ENCODE results near the gene TLE7. TPM values are rescaled to one million over a fixed set of nuclear protein-coding genes. Genes with fewer than 3 reads are reported as not detected.

Gene TLE7
- total and polyA plus RNA-seq, 2 of the 4 experiments (the other 2 are of a cell fraction): not detected

GRCh38 chr16:71429581-71429980 lies 12.3 kb downstream of the TLE7 start:
- no CpG with 5 or more reads among the region's 3 CpGs for WGBS, 2 experiments (ENCODE audit: extremely low coverage in 2 of 2, insufficient read length in 1 of 2)
- ATAC-seq (ENCODE audit: low read depth) (no peak), DNase-seq (no peak)
- Histone ChIP-seq H4K8ac (ENCODE audit: low read depth in 2 of 2, low read length in 2 of 2) (no peak overlapping the region), H4K5ac (ENCODE audit: low read depth, low read length) (no peak overlapping the region), H3K18ac (ENCODE audit: low read depth, low read length) (no peak overlapping the region), H3K23ac (ENCODE audit: low read depth, low read length) (no peak overlapping the region), H3K9ac (ENCODE audit: low read depth, low read length) (no peak overlapping the region), H2AFZ (replicated peaks; ENCODE audit: low read length, poor library complexity) (no peak overlapping the region), H3K36me3 (ENCODE audit: control insufficient read depth, insufficient read depth, low read length) (no peaks in the 10 kb centered on the region), H3K4me1 (ENCODE audit: control insufficient read depth, insufficient read depth, low read length) (no peaks in the 10 kb centered on the region), H3K9me3 (ENCODE audit: control insufficient read depth, insufficient read depth, low read length) (no peaks in the 10 kb centered on the region), H2BK15ac (ENCODE audit: low read depth, low read length) (no peak overlapping the region), H4K20me1 (ENCODE audit: insufficient read depth, low read length) (no peaks in the 10 kb centered on the region), H3K4me3 (ENCODE audit: insufficient read depth, low read depth, low read length) (no peak overlapping the region), H3K79me1 (ENCODE audit: low read depth in 1 of 2, low read length in 2 of 2) (no peaks in the 10 kb centered on the region), H3K4me2 (ENCODE audit: low read depth, low read length) (no peak overlapping the region), H2AK5ac (ENCODE audit: low read depth, low read length) (no peak overlapping the region), H3K27ac (ENCODE audit: insufficient read depth, low read length) (no peak overlapping the region), H2BK120ac (ENCODE audit: low read depth, low read length) (no peak overlapping the region), H3K9me1 (ENCODE audit: insufficient read depth, low read length) (no peaks in the 10 kb centered on the region), H2BK5ac (ENCODE audit: low read depth, low read length, poor library complexity, severe bottlenecking) (no peak overlapping the region), H4K91ac (ENCODE audit: insufficient read depth, low read depth, low read length) (no peak overlapping the region), H3K27me3 (ENCODE audit: control insufficient read depth, insufficient read depth, low read length) (peaks cover 15% of the 10 kb centered on the region), H3K4ac (ENCODE audit: low read depth, low read length) (no peak overlapping the region), H2AK9ac (replicated peaks; ENCODE audit: low read depth, low read length, poor library complexity) (no peak overlapping the region), H3K14ac (replicated peaks; ENCODE audit: low read depth, low read length) (no peak overlapping the region), H2BK20ac (ENCODE audit: low read depth, low read length) (no peak overlapping the region), H3K56ac (ENCODE audit: extremely low read depth, insufficient read depth, low read length) (no peak overlapping the region)
- intact Hi-C loops (cut with micrococcal nuclease) (no loop called here), in situ Hi-C loops (cut with MboI; ENCODE audit: low sequenced_read_pairs) (no loop called here), dilution Hi-C loops (cut with HindIII; ENCODE audit: low sequenced_read_pairs, unreplicated experiment) (no loop called here)
- ChIA-PET POLR2A (ENCODE audit: unreplicated experiment) (no interaction called here), CTCF (no interaction called here)
- BruUV-seq (replicated peaks): no TSS peak
- TF ChIP-seq RCOR1 (IDR thresholded peaks at IDR 0.05; ENCODE audit: insufficient replicate concordance, low read length) (no peak), ELK1 (IDR thresholded peaks at IDR 0.05; ENCODE audit: borderline replicate concordance, low read depth, low read length) (no peak), RFX5 (IDR thresholded peaks at IDR 0.05; ENCODE audit: low read depth, low read length) (no peak), NFE2L2 (IDR thresholded peaks at IDR 0.05; ENCODE audit: low read depth, low read length) (no peak), RAD21 (IDR thresholded peaks at IDR 0.05; ENCODE audit: low read length) (no peak)
